H1 (cell line): ENCODE data around the gene YWHAE. TPM values are rescaled to one million over a fixed set of nuclear protein-coding genes. Genes with fewer than 3 reads are reported as not detected.

Source experiments
- CTCF ChIA-PET: fragments of 300-600 bp; sonication (Branson Sonifier 250); formaldehyde crosslinking; loops from one replicate; lab custom pipeline; 2021; ENCODE audit not compliant: partially characterized antibody; lab: Charles Lee
- POLR2A ChIA-PET: fragments of 300-600 bp; sonication (Branson Sonifier 250); formaldehyde crosslinking; loops from one replicate; lab custom pipeline; 2021; ENCODE audit warnings: inconsistent platforms; ENCODE audit not compliant: partially characterized antibody; lab: Charles Lee
- DNase-seq, 2 experiments: peaks; one replicate each; pipeline versions ENCODE4 v3.0.0 to v3.0.0-alpha.2; 2010 to 2022; ENCODE audit warnings: low spot score in 2 of 2, low read depth in 1 of 2, mixed read lengths in 1 of 2
- FAIRE-seq: peaks from 2 replicates; lab custom pipeline; 2011; peaks lifted over from hg19 to GRCh38; lab: Jason Lieb, UNC
- H2AFZ ChIP-seq: 2 replicates; pipeline ENCODE4 v1.8.1; 2012; ENCODE audit warnings: low read length, inconsistent platforms
- H2AK5ac ChIP-seq: 2 replicates; pipeline ENCODE4 v1.6.1; 2013; ENCODE audit warnings: low read depth, low read length
- H2BK120ac ChIP-seq: replicated peaks from 2 replicates; pipeline ENCODE3; 2013; ENCODE audit warnings: low read depth, low read length, inconsistent platforms
- H2BK12ac ChIP-seq: 2 replicates; pipeline ENCODE4 v1.6.1; 2013; ENCODE audit warnings: low read depth, low read length
- H2BK15ac ChIP-seq: 2 replicates; pipeline ENCODE4 v1.6.1; 2013; ENCODE audit warnings: low read length
- H2BK20ac ChIP-seq: 2 replicates; pipeline ENCODE4 v1.6.1; 2013; ENCODE audit warnings: low read length
- H2BK5ac ChIP-seq: 2 replicates; pipeline ENCODE4 v1.6.1; 2013; ENCODE audit warnings: low read depth, low read length
- H3K14ac ChIP-seq: 2 replicates; pipeline ENCODE4 v1.6.1; 2013; ENCODE audit warnings: inconsistent platforms; ENCODE audit not compliant: insufficient read length
- H3K18ac ChIP-seq: 2 replicates; pipeline ENCODE4 v1.6.1; 2013; ENCODE audit warnings: low read length; ENCODE audit errors: extremely low read depth
- H3K23ac ChIP-seq: 2 replicates; pipeline ENCODE4 v1.6.1; 2013; ENCODE audit warnings: inconsistent platforms; ENCODE audit not compliant: insufficient read length
- H3K23me2 ChIP-seq: 2 replicates; pipeline ENCODE4 v1.6.1; 2013; ENCODE audit warnings: low read depth, low read length
- H3K27ac ChIP-seq: 2 replicates; pipeline ENCODE4 v1.6.1; 2011; ENCODE audit warnings: low read depth, low read length, inconsistent platforms
- H3K27me3 ChIP-seq, 4 experiments: replicated peaks in 1 of 4; 1 replicate in 1 of 4; 2 replicates in 3 of 4; pipeline versions ENCODE4 v1.6.1 to v1.8.1; 2011 to 2013; ENCODE audit warnings: low read length in 3 of 4, mild to moderate bottlenecking in 3 of 4, inconsistent platforms in 2 of 4, mixed read lengths in 2 of 4, moderate library complexity in 1 of 4; ENCODE audit not compliant: control insufficient read depth in 3 of 4, insufficient read depth in 3 of 4; ENCODE audit errors: extremely low read depth in 1 of 4
- H3K36me3 ChIP-seq, 4 experiments: 2 replicates each; pipeline versions ENCODE4 v1.6.1 to v1.8.1; 2011 to 2013; ENCODE audit warnings: mild to moderate bottlenecking in 4 of 4, low read length in 3 of 4, moderate library complexity in 2 of 4, control low read depth in 1 of 4, inconsistent platforms in 1 of 4; ENCODE audit not compliant: insufficient read depth in 4 of 4, control insufficient read depth in 2 of 4
- H3K4ac ChIP-seq: replicated peaks from 2 replicates; pipeline ENCODE3; 2013; ENCODE audit warnings: low read length, low read depth, mixed read lengths, inconsistent platforms; ENCODE audit not compliant: insufficient read length
- H3K4me1 ChIP-seq, 4 experiments: replicated peaks in 1 of 4; 1 replicate in 1 of 4; 2 replicates in 3 of 4; pipeline versions ENCODE4 v1.6.1 to v1.8.1; 2011 to 2013; ENCODE audit warnings: low read length in 3 of 4, inconsistent platforms in 2 of 4, mixed read lengths in 1 of 4; ENCODE audit not compliant: insufficient read depth in 4 of 4, control insufficient read depth in 3 of 4
- H3K4me2 ChIP-seq, 2 experiments: 2 replicates each; pipeline versions ENCODE4 v1.6.1 to v1.8.1; 2011 to 2013; ENCODE audit warnings: low read depth in 2 of 2, low read length in 2 of 2, control low read depth in 1 of 2, inconsistent platforms in 1 of 2, mild to moderate bottlenecking in 1 of 2; ENCODE audit not compliant: insufficient read depth in 1 of 2
- H3K4me3 ChIP-seq, 4 experiments: fragments of 200-600, 300-600 bp in 1 of 4; sonication (generic), shearing (Covaris generic), sonication (Bioruptor Twin) in 1 of 4; 2 replicates each; pipeline versions ENCODE4 v1.5.1 to v1.8.1; 2011 to 2016; ENCODE audit warnings: low read length in 4 of 4, low read depth in 3 of 4, control low read depth in 2 of 4, inconsistent platforms in 2 of 4, mild to moderate bottlenecking in 2 of 4, mixed read lengths in 1 of 4, moderate library complexity in 1 of 4; ENCODE audit not compliant: insufficient read depth in 2 of 4; ENCODE audit errors: extremely low read depth in 1 of 4
- H3K56ac ChIP-seq: replicated peaks from 2 replicates; pipeline ENCODE3; 2013; ENCODE audit warnings: low read depth, mild to moderate bottlenecking, mixed read lengths, low read length, inconsistent platforms; ENCODE audit not compliant: insufficient read length
- H3K79me1 ChIP-seq: 2 replicates; pipeline ENCODE4 v1.6.1; 2013; ENCODE audit warnings: low read depth, low read length, control low read depth
- H3K79me2 ChIP-seq, 2 experiments: 2 replicates each; pipeline versions ENCODE4 v1.6.1 to v1.8.1; 2012 to 2013; ENCODE audit warnings: low read length in 2 of 2, mild to moderate bottlenecking in 2 of 2, inconsistent platforms in 1 of 2; ENCODE audit not compliant: insufficient read depth in 2 of 2, control insufficient read depth in 1 of 2
- H3K9ac ChIP-seq, 4 experiments: replicated peaks in 1 of 4; 1 replicate in 1 of 4; 2 replicates in 3 of 4; pipeline versions ENCODE4 v1.6.1 to v1.8.1; 2011 to 2013; ENCODE audit warnings: low read depth in 3 of 4, low read length in 3 of 4, control low read depth in 2 of 4, mild to moderate bottlenecking in 2 of 4, moderate library complexity in 2 of 4, inconsistent platforms in 1 of 4; ENCODE audit errors: extremely low read depth in 1 of 4
- H3K9me3 ChIP-seq, 2 experiments: 2 replicates each; pipeline versions ENCODE4 v1.6.1 to v1.8.1; 2012 to 2013; ENCODE audit warnings: mild to moderate bottlenecking in 2 of 2, moderate library complexity in 2 of 2, control low read depth in 1 of 2, inconsistent platforms in 1 of 2, low read depth in 1 of 2, low read length in 1 of 2, mixed read lengths in 1 of 2; ENCODE audit not compliant: insufficient read depth in 2 of 2
- H4K20me1 ChIP-seq, 2 experiments: replicated peaks in 1 of 2; 2 replicates each; pipeline versions ENCODE3 to v1.8.1; 2011 to 2013; ENCODE audit warnings: inconsistent platforms in 2 of 2, low read length in 2 of 2, mild to moderate bottlenecking in 1 of 2; ENCODE audit not compliant: insufficient read depth in 2 of 2, control insufficient read depth in 1 of 2
- H4K5ac ChIP-seq: 2 replicates; pipeline ENCODE4 v1.6.1; 2013; ENCODE audit warnings: low read length, low read depth, mixed read lengths, inconsistent platforms; ENCODE audit not compliant: insufficient read length
- H4K8ac ChIP-seq: 2 replicates; pipeline ENCODE4 v1.8.0; 2013; ENCODE audit warnings: mild to moderate bottlenecking, moderate library complexity, low read length, inconsistent platforms; ENCODE audit not compliant: insufficient read depth; ENCODE audit errors: extremely low read depth
- H4K91ac ChIP-seq: replicated peaks from 2 replicates; pipeline ENCODE3; 2013; ENCODE audit warnings: low read length, mixed read lengths, inconsistent platforms; ENCODE audit not compliant: insufficient read length
- ATF3 ChIP-seq: IDR thresholded peaks from 2 replicates; pipeline ENCODE4 v1.6.1; 2011; ENCODE audit warnings: low read depth, mild to moderate bottlenecking, low read length; ENCODE audit not compliant: insufficient read depth
- BCL11A ChIP-seq, 2 experiments: IDR thresholded peaks; one replicate each; pipeline ENCODE4 v1.6.1; 2011; ENCODE audit warnings: low read depth in 2 of 2, low read length in 2 of 2, mild to moderate bottlenecking in 2 of 2
- CBX5 ChIP-seq: fragments of 300-800, 300-1000 bp; sonication (generic); IDR thresholded peaks from 2 replicates; pipeline ENCODE4 v1.7.1; 2016; ENCODE audit warnings: antibody characterized with exemption, low read length, low read depth
- NRF1 ChIP-seq: IDR thresholded peaks from 2 replicates; pipeline ENCODE4 v1.6.1; 2011; ENCODE audit warnings: mild to moderate bottlenecking, low read depth, low read length, improper control_type of control experiment
- RFX5 ChIP-seq: IDR thresholded peaks from 2 replicates; pipeline ENCODE4 v1.6.1; 2011; ENCODE audit warnings: low read depth, low read length, improper control_type of control experiment, borderline replicate concordance
- SP1 ChIP-seq: IDR thresholded peaks from 2 replicates; pipeline ENCODE4 v1.6.1; 2011; ENCODE audit warnings: low read depth, low read length
- SUZ12 ChIP-seq: fragments of 200-600 bp; sonication (generic); IDR thresholded peaks from 2 replicates; pipeline ENCODE4 v1.6.1; 2012; ENCODE audit warnings: mild to moderate bottlenecking, inconsistent platforms, low read length, moderate library complexity, mixed read lengths
- WGBS, 2 experiments: shearing (Covaris generic) in 1 of 2; methylation state at CpG; one replicate each; pipeline versions ENCODE4 v1.1.6 to v1.1.7; 2013 to 2015; ENCODE audit warnings: low lambda C conversion rate in 2 of 2, mixed read lengths in 2 of 2, inconsistent platforms in 1 of 2, low coverage in 1 of 2, missing lambda C conversion rate in 1 of 2; ENCODE audit not compliant: insufficient replicate concordance in 2 of 2, insufficient coverage in 1 of 2, insufficient read length in 1 of 2; ENCODE audit errors: extremely low coverage in 1 of 2, missing lambda C conversion rate in 1 of 2; 5-methylcytosine and 5-hydroxymethylcytosine counted together
- polyA plus RNA-seq, 7 experiments: library from polyadenylated mRNA; depleted of rRNA in 3 of 7; stranded (reverse) in 5 of 7; unstranded in 2 of 7; fragments of >200 nt in 5 of 7; fragments of 200-250 nt in 2 of 7; gene quantifications; 1 replicate in 5 of 7; 2 replicates in 1 of 7; 4 replicates in 1 of 7; pipeline versions ENCODE4 v1.2.1 to v1.2.3, GENCODE V29; 2011 to 2013; ENCODE audit warnings: missing spikeins in 2 of 7, mixed read lengths in 2 of 7
- total RNA-seq: library from RNA; stranded (reverse); fragmentation: NEBNext Ultra II Directional; extraction: Animal tissue kit (Norgen Biotek cat#: 25700); gene quantifications from 2 replicates; pipeline ENCODE4 v1.2.1, GENCODE V29; 2021

The YWHAE gene
- total and polyA plus RNA-seq, 2 of the 8 experiments (the other 6 are each of a cell fraction or from before 2014, with no cell fraction given): 559 to 1,186 TPM

GRCh38 chr17:1362964-1363363, 37.1 kb downstream of the YWHAE start:
- 0 out of 2 replicates have a peak, but pooled peaks cover 10% of the 10 kb centered on the region for H3K79me1 ChIP-seq
- H3K23ac ChIP-seq: no peak overlapping the region
- no peak overlapping the region for H3K4me3 ChIP-seq
- H3K27me3 ChIP-seq: no peaks in the 10 kb centered on the region
- H3K4me2 ChIP-seq: no peak overlapping the region
- H4K91ac ChIP-seq: no peak overlapping the region
- DNase-seq: no peak
- H3K9me3 ChIP-seq: no peaks in the 10 kb centered on the region
- H2BK5ac ChIP-seq: no peak overlapping the region
- no peak overlapping the region for H2BK20ac ChIP-seq
- no peak overlapping the region for H4K5ac ChIP-seq
- H3K23me2 ChIP-seq: no peaks in the 10 kb centered on the region; the same call in 1 of the 2 replicates
- ChIA-PET CTCF (interaction anchor here (1.3 to 5.9 kb wide), 8 partner anchors 8 to 151 kb away, joined by 3 to 36 read pairs (median 6); no protein-coding TSS in a partner anchor), POLR2A (interaction anchor here (0.8 to 1.6 kb wide), 6 partner anchors 11 to 37 kb away, joined by 3 to 6 read pairs (median 4); partner anchors contain the start of gene YWHAE)
- no peak overlapping the region for H2AFZ ChIP-seq
- peaks cover 20 to 25% of the 10 kb centered on the region in 2 experiments for H4K20me1 ChIP-seq
- no peak overlapping the region for H2BK12ac ChIP-seq
- no peak overlapping the region for H2BK15ac ChIP-seq
- H3K79me2 ChIP-seq: peaks cover 15 to 91% of the 10 kb centered on the region in 2 experiments
- TF ChIP-seq ATF3: no peak
- TF ChIP-seq CBX5: no peak
- no peak for TF ChIP-seq NRF1
- no peak for TF ChIP-seq BCL11A (IDR thresholded peaks at IDR 0.05; ENCODE audit: low read depth in 2 of 2, low read length in 2 of 2)
- no peak for TF ChIP-seq SUZ12
- no peak for TF ChIP-seq RFX5
- TF ChIP-seq SP1: no peak
- H3K27ac ChIP-seq: no peak overlapping the region
- H2BK120ac ChIP-seq: no peak overlapping the region
- no peak overlapping the region for H3K56ac ChIP-seq
- no peak for FAIRE-seq
- H4K8ac ChIP-seq: no peak overlapping the region
- H3K9ac ChIP-seq: no peak overlapping the region
- 93% methylated on average over 3 of the region's 3 CpGs; no CpG with 5 or more reads in 1 of the 2 experiments for WGBS, 2 experiments
- no peak overlapping the region for H3K14ac ChIP-seq
- peaks cover 0 to 12% (median 3%) of the 10 kb centered on the region in 4 experiments; a peak in 3 of 7 replicates for H3K4me1 ChIP-seq
- H2AK5ac ChIP-seq: no peak overlapping the region
- H3K4ac ChIP-seq: no peak overlapping the region
- peaks cover 16 to 63% (median 33%) of the 10 kb centered on the region in 4 experiments for H3K36me3 ChIP-seq
- H3K18ac ChIP-seq: no peak overlapping the region
